Left ventricle myocardium inferior (tissue), 1 donor: ENCODE results near the gene ZGPAT. TPM values are rescaled to one million over a fixed set of nuclear protein-coding genes. Genes with fewer than 3 reads are reported as not detected.

ENCODE experiments used
- DNase-seq: peaks from one replicate; pipeline ENCODE4 v3.0.0-alpha.2; 2020
- H3K27ac ChIP-seq: fragments of 200-600 bp; replicated peaks from 2 replicates; pipeline ENCODE4 v1.8.0; 2021
- H3K27me3 ChIP-seq: fragments of 200-600 bp; 2 replicates; pipeline ENCODE4 v1.8.0; 2021; ENCODE audit warnings: low read depth
- H3K36me3 ChIP-seq: fragments of 200-600 bp; 2 replicates; pipeline ENCODE4 v1.8.0; 2021
- H3K4me1 ChIP-seq: fragments of 200-600 bp; 2 replicates; pipeline ENCODE4 v1.8.0; 2021
- H3K4me3 ChIP-seq: fragments of 200-600 bp; 2 replicates; pipeline ENCODE4 v1.8.0; 2021; ENCODE audit warnings: mild to moderate bottlenecking, moderate library complexity
- H3K9me3 ChIP-seq: fragments of 200-600 bp; replicated peaks from 2 replicates; pipeline ENCODE4 v1.8.0; 2021
- CTCF ChIP-seq: fragments of 200-600 bp; IDR thresholded peaks from 2 replicates; pipeline ENCODE4 v1.8.0; 2021; ENCODE audit warnings: antibody characterized with exemption, mild to moderate bottlenecking, borderline replicate concordance
- intact Hi-C: fragments of 100-400 bp; cut with micrococcal nuclease; formaldehyde crosslinking; loops from one replicate; pipeline ENCODE4 v1.11.0; 2022
- total RNA-seq: library from RNA; stranded (reverse); fragmentation: NEBNext Ultra II Directional; extraction: Animal tissue kit (Norgen Biotek cat#: 25700); gene quantifications from one replicate; pipeline ENCODE4 v1.2.1, GENCODE V29; 2021
- donor health status: DM: no; HTN: yes; CAD: no; lungs with severe emphysema.

ZGPAT gene
- total RNA-seq, 1 donor from 2014 or later = 15.8 TPM

DNA sequence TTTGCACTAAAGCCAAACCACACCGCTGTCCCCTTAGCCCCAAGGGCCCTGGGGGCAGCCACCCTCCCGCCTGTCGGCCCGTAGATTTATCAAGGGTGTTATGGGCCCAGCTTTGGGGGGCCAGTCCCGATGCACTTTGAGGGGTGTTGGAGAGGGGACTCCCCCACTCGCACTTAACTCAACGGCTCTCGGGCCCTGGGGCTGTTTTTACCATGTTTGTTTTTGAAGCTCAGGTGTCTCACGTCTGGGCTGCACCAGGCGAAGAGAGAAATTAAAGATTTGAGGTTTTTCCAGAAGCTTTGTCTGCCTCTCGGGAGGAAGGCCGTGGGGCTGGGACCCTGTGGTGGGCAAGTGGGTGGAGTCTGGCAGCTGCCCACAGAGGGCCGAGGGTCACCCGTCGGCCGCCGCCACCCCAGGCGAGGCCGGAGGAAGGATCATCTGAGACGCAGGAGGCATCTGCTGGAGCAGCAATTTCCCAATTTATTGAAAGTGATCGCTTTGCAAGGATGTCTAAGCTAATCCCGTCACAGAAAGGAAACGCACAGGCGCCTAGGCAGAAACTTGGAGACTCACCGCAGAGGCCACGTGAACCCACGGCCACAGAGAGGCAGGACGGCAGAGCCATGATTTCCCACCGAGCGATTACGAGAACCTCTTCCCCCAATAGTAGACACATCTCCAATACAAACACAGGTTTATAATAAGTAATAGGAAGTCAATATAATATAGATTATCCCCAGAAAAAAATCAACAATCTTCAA lies 35.6 kb downstream of the ZGPAT start:
- no peak overlapping the region for H3K4me3 ChIP-seq
- intact Hi-C loops = no loop called here
- no peak for TF ChIP-seq CTCF
- H3K36me3 ChIP-seq = peaks cover 52% of the 10 kb centered on the region
- no peaks in the 10 kb centered on the region for H3K27me3 ChIP-seq
- no peak for DNase-seq
- peaks cover 46% of the 10 kb centered on the region for H3K4me1 ChIP-seq
- no peaks in the 10 kb centered on the region for H3K9me3 ChIP-seq
- peak overlapping the region; percentile 94 for H3K27ac ChIP-seq

- H3K4me3 ChIP-seq = no peak overlapping the region
- H3K27ac ChIP-seq = no peak overlapping the region
- intact Hi-C loops = no loop called here
- TF ChIP-seq CTCF = no peak
- no peak for DNase-seq
- H3K9me3 ChIP-seq = no peaks in the 10 kb centered on the region
- peaks cover 40% of the 10 kb centered on the region for H3K4me1 ChIP-seq
- H3K36me3 ChIP-seq = peaks cover 52% of the 10 kb centered on the region
- H3K27me3 ChIP-seq = no peaks in the 10 kb centered on the region
Measured at GRCh38 chr20:63744158-63744557, 36.3 kb downstream of the ZGPAT start.

DNA sequence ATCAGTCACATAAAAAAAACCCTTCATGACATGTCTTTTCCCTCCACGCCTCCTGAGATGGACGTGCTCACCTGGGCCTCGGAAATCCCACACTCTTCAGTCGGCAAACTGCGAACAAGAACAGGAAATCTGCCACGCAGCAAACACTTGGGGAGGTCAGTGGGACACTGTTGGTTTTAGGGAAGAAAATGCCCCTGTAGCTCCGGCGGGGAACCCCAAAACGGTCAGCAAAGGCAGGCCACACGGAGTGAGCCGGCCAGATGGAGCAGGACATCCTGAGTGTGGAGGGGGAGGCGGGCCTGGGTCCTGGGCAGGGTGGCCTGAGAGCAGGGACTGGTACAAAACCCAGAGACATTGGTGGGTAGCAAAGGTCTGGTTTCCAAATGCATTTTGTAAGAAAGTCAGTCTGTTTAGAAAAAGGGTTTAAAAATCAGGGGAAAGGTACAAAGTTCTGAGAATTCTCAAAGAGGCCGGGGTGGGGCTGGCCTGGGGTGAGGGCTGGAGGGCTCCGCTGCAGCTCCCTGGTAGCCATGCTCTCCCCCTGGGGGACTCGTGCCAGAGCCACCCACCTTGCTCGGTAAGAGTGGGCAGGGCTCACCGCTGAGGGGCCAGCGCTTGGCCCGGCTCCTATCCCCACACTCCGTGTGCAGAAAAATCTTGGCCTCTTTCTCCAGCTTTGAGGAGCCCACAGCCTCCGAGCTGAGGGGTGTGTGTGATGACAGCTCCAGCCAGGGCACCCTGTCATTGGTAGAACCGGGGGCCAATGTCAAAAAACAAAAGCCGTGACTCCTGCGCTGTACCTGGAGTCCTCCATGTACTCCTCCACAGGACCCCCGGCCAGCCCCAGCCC lies 37.0 kb downstream of the ZGPAT start:
- no peak for DNase-seq
- peak overlapping the region; percentile 8 for H3K27ac ChIP-seq
- H3K36me3 ChIP-seq = peaks cover 54% of the 10 kb centered on the region
- no peaks in the 10 kb centered on the region for H3K27me3 ChIP-seq
- TF ChIP-seq CTCF = no peak
- no peaks in the 10 kb centered on the region for H3K9me3 ChIP-seq
- intact Hi-C loops = no loop called here
- peaks cover 39% of the 10 kb centered on the region for H3K4me1 ChIP-seq
- H3K4me3 ChIP-seq = no peak overlapping the region

DNA sequence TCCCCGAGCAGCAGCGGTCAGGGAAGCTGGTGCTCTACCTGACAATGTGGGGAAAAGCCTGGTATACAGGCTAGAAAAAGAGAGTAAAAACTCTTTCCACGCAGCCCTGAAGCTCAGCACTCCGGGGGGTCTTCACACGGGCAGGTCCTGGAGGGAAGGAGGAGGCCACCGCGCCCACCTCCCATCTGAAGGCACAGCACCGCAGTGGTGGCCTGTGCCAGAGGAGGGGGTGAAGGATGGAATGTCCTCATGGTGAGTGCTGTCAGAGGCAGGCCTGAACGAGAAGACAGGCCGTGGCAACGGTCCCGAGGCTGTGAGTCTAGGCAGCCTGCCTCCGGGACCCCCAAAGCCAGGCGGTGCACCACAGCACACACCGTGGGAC lies 37.6 kb downstream of the ZGPAT start:
- H3K27ac ChIP-seq = no peak overlapping the region
- intact Hi-C loops = no loop called here
- H3K36me3 ChIP-seq = peaks cover 61% of the 10 kb centered on the region
- no peaks in the 10 kb centered on the region for H3K27me3 ChIP-seq
- no peak for TF ChIP-seq CTCF
- H3K9me3 ChIP-seq = no peaks in the 10 kb centered on the region
- peaks cover 36% of the 10 kb centered on the region for H3K4me1 ChIP-seq
- no peak overlapping the region for H3K4me3 ChIP-seq
- no peak for DNase-seq

DNA sequence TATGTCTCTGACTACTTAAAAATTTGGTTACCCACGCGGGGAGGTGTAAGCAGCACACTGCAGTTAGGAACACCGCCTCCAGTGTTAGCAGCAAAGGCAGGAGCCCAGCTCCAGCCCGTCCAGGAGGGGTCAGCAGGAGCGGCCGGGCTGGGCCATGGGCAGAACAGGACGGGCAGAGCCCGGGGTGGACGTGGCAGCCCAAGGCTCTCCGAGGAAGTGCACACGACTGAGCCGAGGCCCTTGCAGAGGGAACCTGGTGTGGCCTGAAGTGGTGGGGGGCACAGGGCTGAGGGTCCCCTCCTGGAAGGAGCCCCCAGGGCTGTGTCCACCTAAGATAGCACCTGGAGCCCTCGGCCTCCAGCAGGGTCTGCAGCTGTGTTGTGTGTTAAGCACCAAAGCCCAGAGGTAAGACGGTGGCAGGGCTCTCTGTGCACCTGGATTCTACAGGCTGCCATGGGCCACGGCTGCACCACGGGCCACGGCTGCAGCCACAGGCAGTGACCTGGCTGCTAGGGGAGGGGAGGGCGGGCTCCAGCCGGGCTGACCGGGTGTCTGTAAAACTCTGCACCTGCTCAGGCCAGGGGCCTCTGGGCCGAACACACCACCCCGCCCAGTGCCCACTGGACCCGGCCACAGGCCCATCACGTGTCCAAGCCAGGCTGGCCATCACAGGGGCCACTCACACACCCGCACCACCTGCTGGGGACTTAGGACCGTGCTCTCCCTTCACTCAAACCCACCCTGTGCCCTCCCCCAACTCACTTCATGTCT lies 38.3 kb downstream of the ZGPAT start:
- intact Hi-C loops = no loop called here
- Histone ChIP-seq H3K27ac (no peak overlapping the region), H3K4me3 (no peak overlapping the region), H3K4me1 (peaks cover 28% of the 10 kb centered on the region), H3K36me3 (peaks cover 65% of the 10 kb centered on the region), H3K27me3 (no peaks in the 10 kb centered on the region), H3K9me3 (no peaks in the 10 kb centered on the region)
- no peak for DNase-seq
- no peak for TF ChIP-seq CTCF
